Esophagus squamous epithelium (tissue), 4 donors: ENCODE results near the gene CHD6.

Experiments
- CTCF ChIP-seq, 6 experiments: fragments of 450-650 bp in 4 of 6; fragments of 200-600 bp in 2 of 6; sonication (generic) in 2 of 6; IDR thresholded peaks; one replicate each; pipeline ENCODE4 v1.5.1; 2016 to 2019; ENCODE audit warnings: antibody characterized with exemption in 6 of 6, mild to moderate bottlenecking in 4 of 6, moderate library complexity in 4 of 6
- POLR2A ChIP-seq, 4 donors: fragments of 450-650 bp; IDR thresholded peaks; one replicate each; pipeline ENCODE4 v1.6.1; 2017; ENCODE audit warnings: antibody characterized with exemption in 4 of 4, mild to moderate bottlenecking in 4 of 4, moderate library complexity in 3 of 4

- TF ChIP-seq CTCF (IDR thresholded peaks at IDR 0.05) (no peak), POLR2A (IDR thresholded peaks at IDR 0.05) (no peak)
Measured at GRCh38 chr20:41355598-41356203, 262.5 kb downstream of the CHD6 start.
